ENCODE measurements around the gene SLC35F6. TPM values are rescaled to one million over a fixed set of nuclear protein-coding genes. Genes with fewer than 3 reads are reported as not detected.

SLC35F6 gene
- total RNA-seq, 1 donor from 2014 or later: 48.4 TPM

GRCh38 chr2:26733413-26733812 lies 30.7 kb upstream of the SLC35F6 start:
- Mint-ChIP-seq H3K36me3 (ENCODE audit: low read depth) (no peaks in the 10 kb centered on the region), H3K27me3 (ENCODE audit: low read depth) (peaks cover 3% of the 10 kb centered on the region), H3K4me3 (ENCODE audit: unreplicated experiment) (no peak overlapping the region), H3K27ac (ENCODE audit: unreplicated experiment) (no peak overlapping the region), H3K9me3 (ENCODE audit: low read depth) (no peaks in the 10 kb centered on the region), H3K4me1 (ENCODE audit: low read depth) (peaks cover 6% of the 10 kb centered on the region)
- TF ChIP-seq CTCF (IDR thresholded peaks at IDR 0.05): no peak
- peak; percentile 27 for DNase-seq (ENCODE audit: low spot score)

- peaks cover 5% of the 10 kb centered on the region for H3K27me3 Mint-ChIP-seq (ENCODE audit: low read depth)
- H3K27ac Mint-ChIP-seq (ENCODE audit: unreplicated experiment): peak overlapping the region; percentile 76
- H3K4me1 Mint-ChIP-seq (ENCODE audit: low read depth): peaks cover 6% of the 10 kb centered on the region
- no peaks in the 10 kb centered on the region for H3K36me3 Mint-ChIP-seq (ENCODE audit: low read depth)
- no peak for TF ChIP-seq CTCF (IDR thresholded peaks at IDR 0.05)
- DNase-seq (ENCODE audit: low spot score): peak; percentile 26
- H3K9me3 Mint-ChIP-seq (ENCODE audit: low read depth): no peaks in the 10 kb centered on the region
- no peak overlapping the region for H3K4me3 Mint-ChIP-seq (ENCODE audit: unreplicated experiment)
Observed at GRCh38 chr2:26735097-26735496, 29.0 kb upstream of the SLC35F6 start.

- peak; percentile 32 for DNase-seq (ENCODE audit: low spot score)
- Mint-ChIP-seq H3K4me3 (ENCODE audit: unreplicated experiment) (no peak overlapping the region), H3K9me3 (ENCODE audit: low read depth) (no peaks in the 10 kb centered on the region), H3K27ac (ENCODE audit: unreplicated experiment) (no peak overlapping the region), H3K27me3 (ENCODE audit: low read depth) (peaks cover 5% of the 10 kb centered on the region), H3K36me3 (ENCODE audit: low read depth) (no peaks in the 10 kb centered on the region), H3K4me1 (ENCODE audit: low read depth) (peaks cover 6% of the 10 kb centered on the region)
- no peak for TF ChIP-seq CTCF (IDR thresholded peaks at IDR 0.05)
Observed at GRCh38 chr2:26735883-26736588, 28.0 kb upstream of the SLC35F6 start.

- Mint-ChIP-seq H3K4me3 (ENCODE audit: unreplicated experiment) (no peak overlapping the region), H3K36me3 (ENCODE audit: low read depth) (no peaks in the 10 kb centered on the region), H3K4me1 (ENCODE audit: low read depth) (peaks cover 6% of the 10 kb centered on the region), H3K9me3 (ENCODE audit: low read depth) (no peaks in the 10 kb centered on the region), H3K27me3 (ENCODE audit: low read depth) (peaks cover 5% of the 10 kb centered on the region), H3K27ac (ENCODE audit: unreplicated experiment) (no peak overlapping the region)
- TF ChIP-seq CTCF (IDR thresholded peaks at IDR 0.05): no peak
- DNase-seq (ENCODE audit: low spot score): peak; percentile 26
Observed at GRCh38 chr2:26737221-26737620, 26.9 kb upstream of the SLC35F6 start.

GRCh38 chr2:26738481-26738880 lies 25.6 kb upstream of the SLC35F6 start:
- H3K27ac Mint-ChIP-seq (ENCODE audit: unreplicated experiment): no peak overlapping the region

More at GRCh38 chr2:26738481-26738880, 25.6 kb upstream of the SLC35F6 start:
- Mint-ChIP-seq H3K9me3 (ENCODE audit: low read depth) (no peaks in the 10 kb centered on the region), H3K4me1 (ENCODE audit: low read depth) (peaks cover 6% of the 10 kb centered on the region), H3K27me3 (ENCODE audit: low read depth) (peaks cover 4% of the 10 kb centered on the region), H3K36me3 (ENCODE audit: low read depth) (no peaks in the 10 kb centered on the region), H3K4me3 (ENCODE audit: unreplicated experiment) (no peak overlapping the region)
- TF ChIP-seq CTCF (IDR thresholded peaks at IDR 0.05): no peak
- peak; percentile 57 for DNase-seq (ENCODE audit: low spot score)
